ENCODE measurements around the gene WDR33.

DNA sequence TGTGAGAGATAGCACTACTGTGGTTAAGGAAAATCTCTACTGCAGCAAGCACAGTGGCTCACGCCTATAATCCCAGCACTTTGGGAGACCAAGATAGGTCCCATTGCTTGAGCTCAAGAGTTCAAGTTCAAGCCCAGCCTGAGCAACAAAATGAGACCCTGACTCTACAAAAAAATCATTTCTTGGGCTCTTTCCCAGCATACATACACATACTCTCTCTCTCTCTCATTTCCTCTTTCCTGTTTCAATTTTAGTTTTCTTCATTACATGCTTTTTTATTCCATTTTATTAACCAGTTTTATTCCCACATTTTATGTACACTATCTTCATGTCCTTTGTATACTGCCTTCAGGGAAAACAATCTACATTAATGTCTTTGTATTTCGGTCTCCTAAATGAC is 14.6 kb downstream of the WDR33 start:
- TF ChIP-seq, protein P1, sequence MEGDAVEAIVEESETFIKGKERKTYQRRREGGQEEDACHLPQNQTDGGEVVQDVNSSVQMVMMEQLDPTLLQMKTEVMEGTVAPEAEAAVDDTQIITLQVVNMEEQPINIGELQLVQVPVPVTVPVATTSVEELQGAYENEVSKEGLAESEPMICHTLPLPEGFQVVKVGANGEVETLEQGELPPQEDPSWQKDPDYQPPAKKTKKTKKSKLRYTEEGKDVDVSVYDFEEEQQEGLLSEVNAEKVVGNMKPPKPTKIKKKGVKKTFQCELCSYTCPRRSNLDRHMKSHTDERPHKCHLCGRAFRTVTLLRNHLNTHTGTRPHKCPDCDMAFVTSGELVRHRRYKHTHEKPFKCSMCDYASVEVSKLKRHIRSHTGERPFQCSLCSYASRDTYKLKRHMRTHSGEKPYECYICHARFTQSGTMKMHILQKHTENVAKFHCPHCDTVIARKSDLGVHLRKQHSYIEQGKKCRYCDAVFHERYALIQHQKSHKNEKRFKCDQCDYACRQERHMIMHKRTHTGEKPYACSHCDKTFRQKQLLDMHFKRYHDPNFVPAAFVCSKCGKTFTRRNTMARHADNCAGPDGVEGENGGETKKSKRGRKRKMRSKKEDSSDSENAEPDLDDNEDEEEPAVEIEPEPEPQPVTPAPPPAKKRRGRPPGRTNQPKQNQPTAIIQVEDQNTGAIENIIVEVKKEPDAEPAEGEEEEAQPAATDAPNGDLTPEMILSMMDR (IDR thresholded peaks at IDR 0.05; ENCODE audit: extremely low read depth in 1 of 2, insufficient read depth in 1 of 2, low read depth in 1 of 2, low read length in 2 of 2): no peak
- TF ChIP-seq POLR2A (IDR thresholded peaks at IDR 0.05; ENCODE audit: low read depth, low read length): no peak
- no peak for TF ChIP-seq EZH2 (IDR thresholded peaks at IDR 0.05; ENCODE audit: borderline replicate concordance, low read depth, low read length, severe bottlenecking)
- TF ChIP-seq, protein P2, sequence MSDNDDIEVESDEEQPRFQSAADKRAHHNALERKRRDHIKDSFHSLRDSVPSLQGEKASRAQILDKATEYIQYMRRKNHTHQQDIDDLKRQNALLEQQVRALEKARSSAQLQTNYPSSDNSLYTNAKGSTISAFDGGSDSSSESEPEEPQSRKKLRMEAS (IDR thresholded peaks at IDR 0.05; ENCODE audit: insufficient read depth, insufficient read length): no peak
- TF ChIP-seq POLR2AphosphoS5 (IDR thresholded peaks at IDR 0.05; ENCODE audit: insufficient read depth, low read depth, low read length): no peak

Data from endothelial cell of umbilical vein (primary cell).